Activated T-helper 1 cell treated with anti-CD3 and anti-CD28 coated beads, Interleukin-2, amount 50 U/mL, for 16 hours (primary cell): ENCODE measurements around the gene RPTOR.

Source experiments
- DNase-seq, 2 donors: peaks; one replicate each; pipeline ENCODE4 v3.0.0-alpha.2; 2020; ENCODE audit warnings: low read depth in 1 of 2, low spot score in 1 of 2

RPTOR gene

GRCh38 chr17:80588702-80589383 is 44.2 kb downstream of the RPTOR start:
- DNase-seq, result no peak

- DNase-seq, result no peak
Observed at GRCh38 chr17:80591788-80592187, 47.1 kb downstream of the RPTOR start.

GRCh38 chr17:80592243-80592642 is 47.6 kb downstream of the RPTOR start:
- no peak for DNase-seq

GRCh38 chr17:80593181-80593580 is 48.5 kb downstream of the RPTOR start:
- no peak for DNase-seq

GRCh38 chr17:80594431-80595269 is 50.0 kb downstream of the RPTOR start:
- no peak for DNase-seq

GRCh38 chr17:80596760-80597608 is 52.3 kb downstream of the RPTOR start:
- no peak for DNase-seq

GRCh38 chr17:80598813-80599545 is 54.3 kb downstream of the RPTOR start:
- no peak for DNase-seq

GRCh38 chr17:80599546-80600305 is 55.1 kb downstream of the RPTOR start:
- DNase-seq, result no peak

- DNase-seq, result no peak
Observed at GRCh38 chr17:80601146-80601545, 56.5 kb downstream of the RPTOR start.

GRCh38 chr17:80603396-80603795 is 58.8 kb downstream of the RPTOR start:
- DNase-seq, result no peak

- DNase-seq, result no peak
Observed at GRCh38 chr17:80604009-80604669, 59.5 kb downstream of the RPTOR start.

- DNase-seq, result no peak
Observed at GRCh38 chr17:80604670-80605010, 60.0 kb downstream of the RPTOR start.

- peak in 1 of 2 donors; percentile 40 for DNase-seq
Observed at GRCh38 chr17:80605326-80606066, 60.9 kb downstream of the RPTOR start.

- no peak for DNase-seq
Observed at GRCh38 chr17:80608326-80608725, 63.7 kb downstream of the RPTOR start.

GRCh38 chr17:80609757-80610156 is 65.1 kb downstream of the RPTOR start:
- no peak for DNase-seq

- no peak for DNase-seq
Observed at GRCh38 chr17:80611816-80612215, 67.2 kb downstream of the RPTOR start.

- DNase-seq, result no peak
Observed at GRCh38 chr17:80612997-80613731, 68.5 kb downstream of the RPTOR start.

GRCh38 chr17:80613732-80614071 is 69.1 kb downstream of the RPTOR start:
- DNase-seq, result no peak
